LNCaP clone FGC (cell line): ENCODE measurements around the gene LINGO1.

Experiments used
- DNase-seq: peaks from one replicate; pipeline ENCODE4 v3.0.0-alpha.2; 2011; ENCODE audit warnings: low read depth
- H3K4me3 ChIP-seq: 2 replicates; pipeline ENCODE4 v1.5.1; 2011; ENCODE audit warnings: mild to moderate bottlenecking, low read depth, low read length, control low read depth
- CTCF ChIP-seq: IDR thresholded peaks from 2 replicates; pipeline ENCODE4 v1.5.1; 2012; ENCODE audit warnings: mild to moderate bottlenecking; ENCODE audit not compliant: control insufficient read depth, insufficient read depth; ENCODE audit errors: extremely low read depth

Gene LINGO1

GRCh38 chr15:77631745-77632533, 773 bp downstream of the LINGO1 start:
- TF ChIP-seq CTCF: no peak
- no peak overlapping the region for H3K4me3 ChIP-seq
- DNase-seq: no peak

GRCh38 chr15:77630956-77631744, 1.6 kb downstream of the LINGO1 start:
- H3K4me3 ChIP-seq: no peak overlapping the region
- TF ChIP-seq CTCF: peak; percentile 47
- DNase-seq: no peak

GRCh38 chr15:77630056-77630455, 2.7 kb downstream of the LINGO1 start:
- DNase-seq: no peak
- H3K4me3 ChIP-seq: no peak overlapping the region
- no peak for TF ChIP-seq CTCF

GRCh38 chr15:77629070-77630030, 3.4 kb downstream of the LINGO1 start:
- TF ChIP-seq CTCF: no peak
- H3K4me3 ChIP-seq: no peak overlapping the region
- DNase-seq: no peak

GRCh38 chr15:77628010-77628409, 4.7 kb downstream of the LINGO1 start:
- TF ChIP-seq CTCF: no peak
- no peak overlapping the region for H3K4me3 ChIP-seq
- no peak for DNase-seq

- DNase-seq: no peak
- no peak overlapping the region for H3K4me3 ChIP-seq
- no peak for TF ChIP-seq CTCF
Observed at GRCh38 chr15:77627581-77627980, 5.1 kb downstream of the LINGO1 start.
